BJ (cell line): Measurements from ENCODE around the gene PKN2. TPM values are rescaled to one million over a fixed set of nuclear protein-coding genes. Genes with fewer than 3 reads are reported as not detected.

Experiments used
- CTCF ChIA-PET: fragments of 350-600 bp; formaldehyde crosslinking; extraction: SDS; loops from one replicate; lab custom pipeline; 2021; ENCODE audit warnings: antibody characterized with exemption, inconsistent platforms; lab: Yijun Ruan, JAX
- POLR2A ChIA-PET: fragments of 300-600 bp; sonication (Branson Sonifier 250); formaldehyde crosslinking; extraction: SDS; loops from one replicate; lab custom pipeline; 2021; ENCODE audit warnings: antibody characterized with exemption; lab: Charles Lee
- DNase-seq: peaks from one replicate; pipeline ENCODE4 v3.0.0-alpha.2; 2011; ENCODE audit warnings: low read depth
- H3K27me3 ChIP-seq: 2 replicates; pipeline ENCODE4 v1.6.0; 2011; ENCODE audit warnings: low read length; ENCODE audit not compliant: control insufficient read depth, insufficient read depth
- H3K36me3 ChIP-seq: 2 replicates; pipeline ENCODE4 v1.5.1; 2011; ENCODE audit warnings: low read length; ENCODE audit not compliant: control insufficient read depth, insufficient read depth
- H3K4me3 ChIP-seq: 2 replicates; pipeline ENCODE4 v1.5.1; 2011; ENCODE audit warnings: low read depth, mild to moderate bottlenecking, control low read depth, low read length
- CTCF ChIP-seq: IDR thresholded peaks from 2 replicates; pipeline ENCODE4 v1.5.1; 2011; ENCODE audit warnings: low read depth, mild to moderate bottlenecking, control low read depth, inconsistent platforms, low read length, moderate library complexity; ENCODE audit not compliant: insufficient read depth
- polyA plus RNA-seq: library from polyadenylated mRNA; depleted of rRNA; stranded (reverse); fragments of >200 nt; gene quantifications from 2 replicates; pipeline ENCODE4 v1.2.3, GENCODE V29; 2011

Gene PKN2
- polyA plus RNA-seq, 1 experiment = 9.5 TPM

DNA sequence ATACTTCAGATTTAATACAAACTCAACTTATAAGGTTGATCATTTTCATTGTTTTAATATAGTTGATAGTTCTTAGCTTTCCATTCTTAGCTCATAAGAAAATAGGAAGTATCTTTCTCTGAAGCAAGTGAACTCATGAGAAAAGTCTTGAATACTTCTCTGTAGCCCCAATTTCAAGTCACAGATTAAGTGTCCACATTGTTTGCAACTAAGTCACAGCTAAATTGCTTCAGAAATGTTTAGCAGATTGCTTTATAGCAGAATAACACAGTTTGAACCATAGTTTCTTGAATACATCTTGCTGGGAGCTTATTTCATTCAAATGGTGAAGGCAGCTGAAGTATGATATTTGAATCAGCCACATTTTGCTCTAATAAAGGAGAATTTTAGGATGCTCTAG lies 10.6 kb upstream of the PKN2 start:
- no peak for TF ChIP-seq CTCF
- POLR2A ChIA-PET = interaction anchor here (0.5 kb wide), 1 partner anchor 10 kb away, joined by 14 read pairs; no protein-coding TSS in a partner anchor
- CTCF ChIA-PET = no interaction called here
- Histone ChIP-seq H3K4me3 (no peak overlapping the region), H3K27me3 (no peaks in the 10 kb centered on the region), H3K36me3 (no peaks in the 10 kb centered on the region)
- DNase-seq = no peak

- TF ChIP-seq CTCF = no peak
- ChIA-PET CTCF (interaction anchor here (1.1 kb wide), 1 partner anchor 23 kb away, joined by 5 read pairs; no protein-coding TSS in a partner anchor), POLR2A (no interaction called here)
- DNase-seq = no peak
- Histone ChIP-seq H3K36me3 (no peaks in the 10 kb centered on the region), H3K4me3 (no peak overlapping the region), H3K27me3 (no peaks in the 10 kb centered on the region)
Observed at GRCh38 chr1:88678405-88678804, 5.7 kb upstream of the PKN2 start.

DNA sequence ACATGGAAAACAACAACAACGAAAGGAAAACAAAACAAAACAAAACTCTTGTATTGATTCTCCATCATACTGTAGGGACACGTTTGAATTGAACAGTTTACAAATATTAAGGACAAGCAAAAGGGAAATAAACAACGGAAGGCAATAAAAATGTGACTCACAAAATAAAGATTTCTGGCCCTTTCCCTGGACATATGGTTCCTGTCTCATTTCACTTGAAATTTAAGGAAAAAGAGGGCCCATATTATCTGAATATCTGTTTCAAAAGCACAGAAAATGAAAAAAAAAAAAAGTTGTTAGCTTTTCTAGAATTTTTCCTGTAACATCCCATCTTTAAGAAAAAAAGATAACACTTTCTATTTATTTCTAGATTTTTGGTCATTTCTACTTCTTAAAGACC lies 3.6 kb upstream of the PKN2 start:
- no peak for TF ChIP-seq CTCF
- no peak for DNase-seq
- H3K27me3 ChIP-seq = no peaks in the 10 kb centered on the region
- H3K4me3 ChIP-seq = no peak overlapping the region
- H3K36me3 ChIP-seq = no peaks in the 10 kb centered on the region
- CTCF ChIA-PET = interaction anchor here (2.1 kb wide), 1 partner anchor 196 kb away, joined by 5 read pairs; no protein-coding TSS in a partner anchor
- POLR2A ChIA-PET = no interaction called here

DNA sequence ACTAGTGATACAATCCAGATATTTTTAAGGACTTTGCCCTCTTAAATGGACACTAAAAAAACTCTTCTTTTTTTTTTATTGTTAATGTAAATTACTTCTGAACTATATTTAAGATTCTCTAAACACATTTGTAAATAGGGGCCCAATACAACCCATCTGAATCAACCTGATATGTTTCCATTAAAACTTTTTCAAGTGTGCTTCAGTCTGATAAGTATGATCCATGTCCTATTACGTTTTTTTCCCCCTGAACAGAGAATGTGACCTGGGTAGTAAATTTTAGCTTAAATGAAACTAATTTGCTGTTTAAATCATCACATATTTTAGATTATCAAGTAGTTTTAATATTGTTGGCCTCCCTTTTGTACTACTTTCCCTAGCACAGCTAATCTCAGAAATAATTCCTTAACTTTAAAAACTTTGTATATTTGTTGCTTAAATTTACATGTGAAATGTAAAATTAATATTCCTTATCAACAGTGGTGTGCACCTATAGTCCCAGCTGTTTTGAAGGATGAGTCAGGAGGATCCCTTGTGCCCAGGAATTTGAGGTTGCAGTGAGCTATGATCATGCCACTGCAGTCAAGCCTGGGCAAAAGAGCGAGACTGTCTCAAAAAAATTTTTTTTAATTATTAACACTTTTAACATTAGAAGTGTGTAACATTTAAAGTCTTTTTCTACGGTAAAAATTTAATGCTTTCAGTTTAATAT lies 3.0 kb upstream of the PKN2 start:
- DNase-seq = no peak
- ChIA-PET POLR2A (no interaction called here), CTCF (interaction anchor here (2.1 kb wide), 1 partner anchor 196 kb away, joined by 5 read pairs; no protein-coding TSS in a partner anchor)

More for the DNA sequence above, 3.0 kb upstream of the PKN2 start:
- H3K27me3 ChIP-seq = no peaks in the 10 kb centered on the region
- TF ChIP-seq CTCF = no peak
- H3K4me3 ChIP-seq = no peak overlapping the region
- no peaks in the 10 kb centered on the region for H3K36me3 ChIP-seq
